GM12878 (cell line): ENCODE data around the gene KDM4C. TPM values are rescaled to one million over a fixed set of nuclear protein-coding genes. Genes with fewer than 3 reads are reported as not detected.

ENCODE experiments used
- ATAC-seq: fragments of 200-7000 bp; cut with Tn5 transposase; 3 replicates; pipeline ENCODE4 v1.9.1; 2020; ENCODE audit warnings: mild to moderate bottlenecking, moderate library complexity
- BruUV-seq: library from RNA; stranded (reverse); fragments of 400-500 nt; replicated peaks from 2 replicates; lab custom pipeline; 2021; lab: Mats Ljungman, UMichigan
- CTCF ChIA-PET: fragments of 300-600 bp; sonication (Branson Sonifier 250); formaldehyde crosslinking; extraction: SDS; loops from one replicate; lab custom pipeline; 2021; ENCODE audit warnings: inconsistent platforms; lab: Yijun Ruan, JAX
- POLR2A ChIA-PET: fragments of 350-600 bp; formaldehyde crosslinking; extraction: SDS; loops from one replicate; lab custom pipeline; 2021; ENCODE audit warnings: inconsistent platforms; lab: Charles Lee
- RAD21 ChIA-PET: fragments of 300-600 bp; sonication (Branson Sonifier 250); formaldehyde crosslinking; loops from one replicate; lab custom pipeline; 2023; ENCODE audit warnings: antibody characterized with exemption; ENCODE audit not compliant: unreplicated experiment; lab: Charles Lee
- SMC1A ChIA-PET: fragments of 300-600 bp; sonication (Branson Sonifier 250); formaldehyde crosslinking; loops from one replicate; lab custom pipeline; 2023; ENCODE audit not compliant: unreplicated experiment, uncharacterized antibody; lab: Charles Lee
- DNase-seq: peaks from one replicate; pipeline ENCODE4 v3.0.0-alpha.2; 2011; ENCODE audit warnings: low read depth, low spot score
- FAIRE-seq: peaks from 3 replicates; lab custom pipeline; 2011; peaks lifted over from hg19 to GRCh38; lab: Jason Lieb, UNC
- H2AFZ ChIP-seq: 2 replicates; pipeline ENCODE4 v1.6.0; 2011; ENCODE audit warnings: low read depth, low read length, control low read depth; ENCODE audit not compliant: control insufficient read depth
- H3K27ac ChIP-seq: 2 replicates; pipeline ENCODE4 v1.5.1; 2011; ENCODE audit warnings: control low read depth; ENCODE audit not compliant: control insufficient read depth, insufficient read depth
- H3K27me3 ChIP-seq, 2 experiments: replicated peaks in 1 of 2; 2 replicates each; pipeline versions ENCODE4 v1.6.0 to v1.6.1; 2011; ENCODE audit warnings: low read length in 1 of 2; ENCODE audit not compliant: control insufficient read depth in 2 of 2, insufficient read depth in 2 of 2
- H3K36me3 ChIP-seq, 2 experiments: 2 replicates each; pipeline ENCODE4 v1.5.1; 2011; ENCODE audit warnings: low read length in 1 of 2; ENCODE audit not compliant: control insufficient read depth in 2 of 2, insufficient read depth in 2 of 2
- H3K4me1 ChIP-seq: 2 replicates; pipeline ENCODE4 v1.6.1; 2011; ENCODE audit warnings: mild to moderate bottlenecking, low read length, moderate library complexity, mixed read lengths; ENCODE audit not compliant: control insufficient read depth, insufficient read depth
- H3K4me2 ChIP-seq: 2 replicates; pipeline ENCODE4 v1.6.0; 2011; ENCODE audit warnings: control low read depth; ENCODE audit not compliant: control insufficient read depth, insufficient read depth
- H3K4me3 ChIP-seq: fragments of 200-600 bp; sonication (generic); 2 replicates; pipeline ENCODE4 v1.5.1; 2016
- H3K79me2 ChIP-seq: 2 replicates; pipeline ENCODE4 v1.6.0; 2011; ENCODE audit warnings: low read length; ENCODE audit not compliant: control insufficient read depth, insufficient read depth
- H3K9ac ChIP-seq: 2 replicates; pipeline ENCODE4 v1.8.0; 2011; ENCODE audit warnings: low read length, control low read depth, mixed read lengths; ENCODE audit not compliant: control insufficient read depth, insufficient read depth
- H3K9me3 ChIP-seq: replicated peaks from 3 replicates; pipeline ENCODE4 v1.5.1; 2011; ENCODE audit warnings: mild to moderate bottlenecking, low read length; ENCODE audit not compliant: control insufficient read depth, insufficient read depth
- H4K20me1 ChIP-seq: 2 replicates; pipeline ENCODE4 v1.6.0; 2011; ENCODE audit not compliant: control insufficient read depth, insufficient read depth
- CBFB ChIP-seq: IDR thresholded peaks from 2 replicates; pipeline ENCODE4 v1.6.1; 2016; ENCODE audit warnings: antibody characterized with exemption, low read depth
- CBX3 ChIP-seq: fragments of 200-600 bp; sonication (generic); IDR thresholded peaks from 2 replicates; pipeline ENCODE4 v1.6.1; 2016; ENCODE audit warnings: low read depth, borderline replicate concordance
- KLF5 ChIP-seq: fragments of 450-650 bp; IDR thresholded peaks from 2 replicates; pipeline ENCODE4 v1.6.1; 2014; ENCODE audit warnings: mild to moderate bottlenecking; ENCODE audit not compliant: partially characterized antibody
- NR2C1 ChIP-seq: fragments of 450-650 bp; IDR thresholded peaks from 2 replicates; pipeline ENCODE4 v1.6.1; 2017; ENCODE audit warnings: antibody characterized with exemption, mild to moderate bottlenecking, moderate library complexity
- POLR2A ChIP-seq: IDR thresholded peaks from 2 replicates; pipeline ENCODE4 v1.6.1; 2011; ENCODE audit warnings: low read depth, mild to moderate bottlenecking, low read length
- SMAD1 ChIP-seq: fragments of 450-650 bp; IDR thresholded peaks from 2 replicates; pipeline ENCODE4 v1.6.1; 2018; ENCODE audit warnings: mild to moderate bottlenecking, low read depth; ENCODE audit not compliant: partially characterized antibody
- WRNIP1 ChIP-seq: IDR thresholded peaks from 2 replicates; pipeline ENCODE4 v1.6.1; 2011; ENCODE audit warnings: low read depth, low read length, improper control_type of control experiment, borderline replicate concordance
- ZZZ3 ChIP-seq: IDR thresholded peaks from 2 replicates; pipeline ENCODE4 v1.6.1; 2011; ENCODE audit warnings: low read depth; ENCODE audit not compliant: control insufficient read depth, insufficient read length
- WGBS: methylation state at CpG from one replicate; pipeline ENCODE4 v1.1.6; 2016; ENCODE audit warnings: low lambda C conversion rate; ENCODE audit not compliant: insufficient replicate concordance, insufficient coverage; ENCODE audit errors: missing lambda C conversion rate; 5-methylcytosine and 5-hydroxymethylcytosine counted together
- in situ Hi-C: fragments of 300-500 bp; cut with MboI; formaldehyde crosslinking; loops from 9 replicates; pipeline ENCODE4 v1.14.3; 2018; ENCODE audit warnings: mixed read lengths
- intact Hi-C: fragments of 100-400 bp; cut with micrococcal nuclease; formaldehyde crosslinking; loops from one replicate; pipeline ENCODE4 v1.14.2; 2022; ENCODE audit not compliant: unreplicated experiment
- polyA plus RNA-seq, 11 experiments: library from polyadenylated mRNA; depleted of rRNA in 4 of 11; unstranded in 6 of 11; stranded (reverse) in 5 of 11; fragments of >200 nt; fragmentation: Nextera tagmentation in 4 of 11; fragmentation: Illumina TruSeq in 1 of 11; extraction: Ambion mirVana in 4 of 11; extraction: Trizol in 1 of 11; gene quantifications; 1 replicate in 1 of 11; 2 replicates in 10 of 11; pipeline versions ENCODE4 v1.2.1 to v1.2.3, GENCODE V29; 2011 to 2016; ENCODE audit warnings: inconsistent platforms in 2 of 11, missing spikeins in 2 of 11, low read depth in 1 of 11
- total RNA-seq, 4 experiments: library from RNA; depleted of rRNA in 3 of 4; stranded (reverse); fragments of >200 nt in 3 of 4; fragmentation: Illumina TruSeq in 1 of 4; extraction: Trizol in 1 of 4; gene quantifications; 2 replicates each; pipeline versions ENCODE4 v1.2.1 to v1.2.3, GENCODE V29; 2013 to 2021
- TF ChIP-seq, protein P1 (sequence below): IDR thresholded peaks from 2 replicates; pipeline ENCODE4 v1.6.1; 2011; ENCODE audit warnings: borderline replicate concordance, low read depth, mild to moderate bottlenecking, moderate library complexity, low read length; ENCODE audit not compliant: insufficient read depth, poor library complexity, severe bottlenecking
- TF ChIP-seq, protein P2 (sequence below): IDR thresholded peaks from 2 replicates; pipeline ENCODE4 v1.6.1; 2012; ENCODE audit warnings: mild to moderate bottlenecking, low read depth, low read length
- TF ChIP-seq, protein P3 (sequence below): fragments of 450-650 bp; IDR thresholded peaks from 2 replicates; pipeline ENCODE4 v1.6.1; 2014; ENCODE audit warnings: mild to moderate bottlenecking
- TF ChIP-seq, protein P4 (sequence below): fragments of 150-350 bp; IDR thresholded peaks from 2 replicates; pipeline ENCODE4 v1.6.1; 2014; ENCODE audit warnings: mild to moderate bottlenecking, low read depth, low read length
- TF ChIP-seq, protein P5 (sequence below): IDR thresholded peaks from 2 replicates; pipeline ENCODE4 v1.6.1; 2011; ENCODE audit warnings: low read depth, low read length, improper control_type of control experiment, borderline replicate concordance
- TF ChIP-seq, protein P6 (sequence below), 3 experiments: IDR thresholded peaks in 2 of 3; conservative IDR thresholded peaks in 1 of 3; 2 replicates each; pipeline ENCODE4 v1.5.1; 2011; ENCODE audit warnings: low read depth in 3 of 3, low read length in 3 of 3, mild to moderate bottlenecking in 3 of 3, control low read depth in 2 of 3, moderate library complexity in 2 of 3, inconsistent platforms in 1 of 3, mixed read lengths in 1 of 3; ENCODE audit not compliant: control insufficient read depth in 2 of 3, insufficient read depth in 1 of 3; ENCODE audit errors: extremely low read depth in 1 of 3

The KDM4C gene
- total and polyA plus RNA-seq, 10 of the 15 experiments (the other 5 are each of a cell fraction or from before 2014, with no cell fraction given) = 6.8 to 41.2 (median 20.1) TPM

DNA sequence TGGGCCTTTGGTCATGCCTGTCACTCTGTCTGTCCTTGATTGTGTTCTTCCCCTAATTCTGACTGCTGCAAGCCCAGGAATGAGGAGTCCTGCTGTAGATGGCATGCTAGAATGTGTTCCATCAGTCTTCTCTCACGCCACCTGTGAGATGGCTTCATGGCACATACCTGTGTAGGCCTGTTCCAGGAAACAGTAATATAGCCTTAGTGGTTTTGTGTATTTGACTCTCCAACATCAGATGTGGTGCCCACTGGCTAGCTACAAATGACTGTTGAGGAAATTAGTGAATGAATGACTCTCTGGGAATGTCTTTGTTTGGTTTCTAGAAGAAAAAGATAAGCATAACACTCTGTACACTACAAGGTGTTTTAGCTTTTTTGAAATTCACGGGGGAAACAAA lies 367.5 kb downstream of the KDM4C start:
- Histone ChIP-seq H3K9ac (no peak overlapping the region), H3K4me3 (no peak overlapping the region), H3K4me1 (no peaks in the 10 kb centered on the region), H3K27ac (no peak overlapping the region), H3K9me3 (no peaks in the 10 kb centered on the region), H3K4me2 (no peak overlapping the region), H3K36me3 (peaks cover 3 to 20% of the 10 kb centered on the region in 2 experiments), H3K27me3 (no peaks in the 10 kb centered on the region), H2AFZ (no peak overlapping the region), H4K20me1 (no peaks in the 10 kb centered on the region), H3K79me2 (no peaks in the 10 kb centered on the region)
- ChIA-PET SMC1A (no interaction called here), CTCF (no interaction called here), RAD21 (no interaction called here), POLR2A (no interaction called here)
- in situ Hi-C loops (no loop called here), intact Hi-C loops (no loop called here)
- ATAC-seq (no peak), FAIRE-seq (no peak), DNase-seq (no peak)
- no TSS peak for BruUV-seq
- 100% methylated on average over 2 of the region's 2 CpGs for WGBS
- TF ChIP-seq, protein P1, sequence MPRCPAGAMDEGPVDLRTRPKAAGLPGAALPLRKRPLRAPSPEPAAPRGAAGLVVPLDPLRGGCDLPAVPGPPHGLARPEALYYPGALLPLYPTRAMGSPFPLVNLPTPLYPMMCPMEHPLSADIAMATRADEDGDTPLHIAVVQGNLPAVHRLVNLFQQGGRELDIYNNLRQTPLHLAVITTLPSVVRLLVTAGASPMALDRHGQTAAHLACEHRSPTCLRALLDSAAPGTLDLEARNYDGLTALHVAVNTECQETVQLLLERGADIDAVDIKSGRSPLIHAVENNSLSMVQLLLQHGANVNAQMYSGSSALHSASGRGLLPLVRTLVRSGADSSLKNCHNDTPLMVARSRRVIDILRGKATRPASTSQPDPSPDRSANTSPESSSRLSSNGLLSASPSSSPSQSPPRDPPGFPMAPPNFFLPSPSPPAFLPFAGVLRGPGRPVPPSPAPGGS = no peak
- TF ChIP-seq, protein P2, sequence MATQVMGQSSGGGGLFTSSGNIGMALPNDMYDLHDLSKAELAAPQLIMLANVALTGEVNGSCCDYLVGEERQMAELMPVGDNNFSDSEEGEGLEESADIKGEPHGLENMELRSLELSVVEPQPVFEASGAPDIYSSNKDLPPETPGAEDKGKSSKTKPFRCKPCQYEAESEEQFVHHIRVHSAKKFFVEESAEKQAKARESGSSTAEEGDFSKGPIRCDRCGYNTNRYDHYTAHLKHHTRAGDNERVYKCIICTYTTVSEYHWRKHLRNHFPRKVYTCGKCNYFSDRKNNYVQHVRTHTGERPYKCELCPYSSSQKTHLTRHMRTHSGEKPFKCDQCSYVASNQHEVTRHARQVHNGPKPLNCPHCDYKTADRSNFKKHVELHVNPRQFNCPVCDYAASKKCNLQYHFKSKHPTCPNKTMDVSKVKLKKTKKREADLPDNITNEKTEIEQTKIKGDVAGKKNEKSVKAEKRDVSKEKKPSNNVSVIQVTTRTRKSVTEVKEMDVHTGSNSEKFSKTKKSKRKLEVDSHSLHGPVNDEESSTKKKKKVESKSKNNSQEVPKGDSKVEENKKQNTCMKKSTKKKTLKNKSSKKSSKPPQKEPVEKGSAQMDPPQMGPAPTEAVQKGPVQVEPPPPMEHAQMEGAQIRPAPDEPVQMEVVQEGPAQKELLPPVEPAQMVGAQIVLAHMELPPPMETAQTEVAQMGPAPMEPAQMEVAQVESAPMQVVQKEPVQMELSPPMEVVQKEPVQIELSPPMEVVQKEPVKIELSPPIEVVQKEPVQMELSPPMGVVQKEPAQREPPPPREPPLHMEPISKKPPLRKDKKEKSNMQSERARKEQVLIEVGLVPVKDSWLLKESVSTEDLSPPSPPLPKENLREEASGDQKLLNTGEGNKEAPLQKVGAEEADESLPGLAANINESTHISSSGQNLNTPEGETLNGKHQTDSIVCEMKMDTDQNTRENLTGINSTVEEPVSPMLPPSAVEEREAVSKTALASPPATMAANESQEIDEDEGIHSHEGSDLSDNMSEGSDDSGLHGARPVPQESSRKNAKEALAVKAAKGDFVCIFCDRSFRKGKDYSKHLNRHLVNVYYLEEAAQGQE = no peak
- TF ChIP-seq, protein P3, sequence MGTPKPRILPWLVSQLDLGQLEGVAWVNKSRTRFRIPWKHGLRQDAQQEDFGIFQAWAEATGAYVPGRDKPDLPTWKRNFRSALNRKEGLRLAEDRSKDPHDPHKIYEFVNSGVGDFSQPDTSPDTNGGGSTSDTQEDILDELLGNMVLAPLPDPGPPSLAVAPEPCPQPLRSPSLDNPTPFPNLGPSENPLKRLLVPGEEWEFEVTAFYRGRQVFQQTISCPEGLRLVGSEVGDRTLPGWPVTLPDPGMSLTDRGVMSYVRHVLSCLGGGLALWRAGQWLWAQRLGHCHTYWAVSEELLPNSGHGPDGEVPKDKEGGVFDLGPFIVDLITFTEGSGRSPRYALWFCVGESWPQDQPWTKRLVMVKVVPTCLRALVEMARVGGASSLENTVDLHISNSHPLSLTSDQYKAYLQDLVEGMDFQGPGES = no peak
- TF ChIP-seq, protein P4, sequence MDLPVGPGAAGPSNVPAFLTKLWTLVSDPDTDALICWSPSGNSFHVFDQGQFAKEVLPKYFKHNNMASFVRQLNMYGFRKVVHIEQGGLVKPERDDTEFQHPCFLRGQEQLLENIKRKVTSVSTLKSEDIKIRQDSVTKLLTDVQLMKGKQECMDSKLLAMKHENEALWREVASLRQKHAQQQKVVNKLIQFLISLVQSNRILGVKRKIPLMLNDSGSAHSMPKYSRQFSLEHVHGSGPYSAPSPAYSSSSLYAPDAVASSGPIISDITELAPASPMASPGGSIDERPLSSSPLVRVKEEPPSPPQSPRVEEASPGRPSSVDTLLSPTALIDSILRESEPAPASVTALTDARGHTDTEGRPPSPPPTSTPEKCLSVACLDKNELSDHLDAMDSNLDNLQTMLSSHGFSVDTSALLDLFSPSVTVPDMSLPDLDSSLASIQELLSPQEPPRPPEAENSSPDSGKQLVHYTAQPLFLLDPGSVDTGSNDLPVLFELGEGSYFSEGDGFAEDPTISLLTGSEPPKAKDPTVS = no peak
- TF ChIP-seq CBX3 (no peak), CBFB (no peak), KLF5 (no peak), SMAD1 (no peak), ZZZ3 (no peak), NR2C1 (no peak), POLR2A (no peak), WRNIP1 (no peak)
- TF ChIP-seq, protein P5, sequence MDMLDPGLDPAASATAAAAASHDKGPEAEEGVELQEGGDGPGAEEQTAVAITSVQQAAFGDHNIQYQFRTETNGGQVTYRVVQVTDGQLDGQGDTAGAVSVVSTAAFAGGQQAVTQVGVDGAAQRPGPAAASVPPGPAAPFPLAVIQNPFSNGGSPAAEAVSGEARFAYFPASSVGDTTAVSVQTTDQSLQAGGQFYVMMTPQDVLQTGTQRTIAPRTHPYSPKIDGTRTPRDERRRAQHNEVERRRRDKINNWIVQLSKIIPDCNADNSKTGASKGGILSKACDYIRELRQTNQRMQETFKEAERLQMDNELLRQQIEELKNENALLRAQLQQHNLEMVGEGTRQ = no peak
- TF ChIP-seq, protein P6, sequence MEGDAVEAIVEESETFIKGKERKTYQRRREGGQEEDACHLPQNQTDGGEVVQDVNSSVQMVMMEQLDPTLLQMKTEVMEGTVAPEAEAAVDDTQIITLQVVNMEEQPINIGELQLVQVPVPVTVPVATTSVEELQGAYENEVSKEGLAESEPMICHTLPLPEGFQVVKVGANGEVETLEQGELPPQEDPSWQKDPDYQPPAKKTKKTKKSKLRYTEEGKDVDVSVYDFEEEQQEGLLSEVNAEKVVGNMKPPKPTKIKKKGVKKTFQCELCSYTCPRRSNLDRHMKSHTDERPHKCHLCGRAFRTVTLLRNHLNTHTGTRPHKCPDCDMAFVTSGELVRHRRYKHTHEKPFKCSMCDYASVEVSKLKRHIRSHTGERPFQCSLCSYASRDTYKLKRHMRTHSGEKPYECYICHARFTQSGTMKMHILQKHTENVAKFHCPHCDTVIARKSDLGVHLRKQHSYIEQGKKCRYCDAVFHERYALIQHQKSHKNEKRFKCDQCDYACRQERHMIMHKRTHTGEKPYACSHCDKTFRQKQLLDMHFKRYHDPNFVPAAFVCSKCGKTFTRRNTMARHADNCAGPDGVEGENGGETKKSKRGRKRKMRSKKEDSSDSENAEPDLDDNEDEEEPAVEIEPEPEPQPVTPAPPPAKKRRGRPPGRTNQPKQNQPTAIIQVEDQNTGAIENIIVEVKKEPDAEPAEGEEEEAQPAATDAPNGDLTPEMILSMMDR (IDR thresholded peaks at IDR 0.05 in 2 of 3, conservative IDR thresholded peaks at IDR 0.05 in 1 of 3; ENCODE audit: control insufficient read depth in 2 of 3, extremely low read depth in 1 of 3, insufficient read depth in 1 of 3, low read depth in 3 of 3, low read length in 3 of 3) = no peak
